HepG2 (cell line): ENCODE results near the gene NME7. TPM values are rescaled to one million over a fixed set of nuclear protein-coding genes. Genes with fewer than 3 reads are reported as not detected.

Experiments used
- CBX1 ChIP-seq: IDR thresholded peaks from one replicate; pipeline ENCODE4 v1.6.1; 2016; ENCODE audit warnings: antibody characterized with exemption, low read depth
- FIP1L1 ChIP-seq: fragments of 200-400 bp; formaldehyde crosslinking; IDR thresholded peaks from 2 replicates; pipeline ENCODE4 v1.6.1; 2018; ENCODE audit warnings: low read depth, mild to moderate bottlenecking, low read length, moderate library complexity, borderline replicate concordance; ENCODE audit not compliant: insufficient read depth
- FOXA3 ChIP-seq: IDR thresholded peaks from 2 replicates; pipeline ENCODE4 v1.6.1; 2016; ENCODE audit warnings: missing genetic modification reagents, missing compliant biosample characterization
- GABPB1 ChIP-seq: IDR thresholded peaks from 2 replicates; pipeline ENCODE4 v1.6.1; 2016; ENCODE audit warnings: mild to moderate bottlenecking, missing genetic modification reagents, moderate library complexity, missing compliant biosample characterization
- HOXA3 ChIP-seq: sonication (generic); formaldehyde crosslinking; IDR thresholded peaks from 2 replicates; pipeline ENCODE4 v1.5.0; 2020; ENCODE audit warnings: missing genetic modification reagents
- KLF11 ChIP-seq: IDR thresholded peaks from 2 replicates; pipeline ENCODE4 v1.6.1; 2016; ENCODE audit warnings: missing compliant biosample characterization
- LCORL ChIP-seq, 2 experiments: fragments of 450-650 bp in 1 of 2; sonication (generic) in 1 of 2; formaldehyde crosslinking in 1 of 2; IDR thresholded peaks; 2 replicates each; pipeline versions ENCODE4 v1.5.0 to v1.6.1; 2017 to 2020; ENCODE audit warnings: antibody characterized with exemption in 1 of 2, missing genetic modification reagents in 1 of 2
- MAZ ChIP-seq, 2 experiments: sonication (generic) in 1 of 2; formaldehyde crosslinking in 1 of 2; IDR thresholded peaks; 2 replicates each; pipeline versions ENCODE4 v1.5.0 to v1.6.1; 2012 to 2020; ENCODE audit warnings: low read depth in 2 of 2, mild to moderate bottlenecking in 2 of 2, borderline replicate concordance in 1 of 2, improper control_type of control experiment in 1 of 2, low read length in 1 of 2, missing genetic modification reagents in 1 of 2, moderate library complexity in 1 of 2
- MLLT10 ChIP-seq: sonication (generic); formaldehyde crosslinking; IDR thresholded peaks from 2 replicates; pipeline ENCODE4 v1.4.0; 2020; ENCODE audit warnings: missing genetic modification reagents
- PAXIP1 ChIP-seq: sonication (generic); formaldehyde crosslinking; conservative IDR thresholded peaks from 2 replicates; pipeline ENCODE4 v1.4.0; 2020; ENCODE audit warnings: mild to moderate bottlenecking, missing genetic modification reagents, moderate library complexity
- PRDM10 ChIP-seq: sonication (generic); formaldehyde crosslinking; IDR thresholded peaks from 2 replicates; pipeline ENCODE4 v1.4.0; 2020; ENCODE audit warnings: low read depth, missing genetic modification reagents
- TBL1XR1 ChIP-seq: fragments of 150-350 bp; IDR thresholded peaks from 2 replicates; pipeline ENCODE4 v1.6.1; 2014; ENCODE audit warnings: borderline replicate concordance, low read length; ENCODE audit not compliant: partially characterized antibody
- ZHX1 ChIP-seq: sonication (generic); formaldehyde crosslinking; IDR thresholded peaks from 2 replicates; pipeline ENCODE4 v1.8.1; 2022; ENCODE audit warnings: low read depth, mild to moderate bottlenecking, missing genetic modification reagents
- ZNF333 ChIP-seq: sonication (generic); formaldehyde crosslinking; IDR thresholded peaks from 2 replicates; pipeline ENCODE4 v1.4.0; 2020; ENCODE audit warnings: mild to moderate bottlenecking, missing genetic modification reagents, borderline replicate concordance
- ZNF710 ChIP-seq: sonication (generic); formaldehyde crosslinking; IDR thresholded peaks from 2 replicates; pipeline ENCODE4 v1.5.0; 2020; ENCODE audit warnings: mild to moderate bottlenecking, missing genetic modification reagents, borderline replicate concordance
- polyA plus RNA-seq, 8 experiments: library from polyadenylated mRNA; depleted of rRNA in 3 of 8; stranded (reverse) in 7 of 8; unstranded in 1 of 8; fragments of >200 nt; fragmentation: Illumina TruSeq in 4 of 8; extraction: Trizol in 4 of 8; gene quantifications; 2 replicates each; pipeline versions ENCODE4 v1.2.1 to v1.2.3, GENCODE V29; 2011 to 2016; ENCODE audit warnings: low read depth in 4 of 8, missing spikeins in 1 of 8, mixed read lengths in 1 of 8; ENCODE audit not compliant: insufficient read depth in 1 of 8
- total RNA-seq, 5 experiments: library from RNA; depleted of rRNA; stranded (reverse); fragments of >200 nt; fragmentation: Illumina TruSeq; extraction: Trizol; gene quantifications; 2 replicates each; pipeline ENCODE4 v1.2.3, GENCODE V29; 2016; ENCODE audit warnings: low read depth in 1 of 5

NME7 gene
- total and polyA plus RNA-seq, 2 of the 13 experiments (the other 11 are each of a cell fraction or from before 2014, with no cell fraction given): 9.4 to 22.5 TPM

- TF ChIP-seq ZNF710 (CRISPR knock-in tag) (no peak), MLLT10 (CRISPR knock-in tag) (no peak), LCORL (IDR thresholded peaks at IDR 0.05) (no peak), LCORL (CRISPR knock-in tag; IDR thresholded peaks at IDR 0.05) (no peak), MAZ (IDR thresholded peaks at IDR 0.05; ENCODE audit: borderline replicate concordance, low read depth, low read length) (peak; percentile 29; the same call in 1 of the 2 replicates), MAZ (CRISPR knock-in tag; IDR thresholded peaks at IDR 0.05; ENCODE audit: low read depth) (no peak), CBX1 (no peak), ZHX1 (CRISPR knock-in tag) (peak; percentile 33; the same call in 1 of the 2 replicates), PRDM10 (CRISPR knock-in tag) (no peak), PAXIP1 (CRISPR knock-in tag) (peak; percentile 23; the same call in 1 of the 2 replicates), KLF11 (no peak), HOXA3 (CRISPR knock-in tag) (peak; percentile 80), TBL1XR1 (no peak), GABPB1 (peak; percentile 93), FOXA3 (peak; percentile 36; the same call in 1 of the 2 replicates), ZNF333 (CRISPR knock-in tag) (no peak), FIP1L1 (no peak)
Observed at GRCh38 chr1:169367686-169368405, at the start of gene NME7, which contains the start of gene BLZF1 (continued).
